HG02943 (cell line): ENCODE data around the gene SSC5D.
"Not testable (repeated sequence)": the region's sequence is repeated elsewhere in the genome, so short reads cannot be mapped to it uniquely, and the experiment has no call there.

Experiments
- ATAC-seq: cut with Tn5 transposase; IDR thresholded peaks from one replicate; pipeline ENCODE4 v1.9.1; 2021; ENCODE audit warnings: mild to moderate bottlenecking, low read depth, moderate library complexity; ENCODE audit not compliant: unreplicated experiment

Gene SSC5D

DNA sequence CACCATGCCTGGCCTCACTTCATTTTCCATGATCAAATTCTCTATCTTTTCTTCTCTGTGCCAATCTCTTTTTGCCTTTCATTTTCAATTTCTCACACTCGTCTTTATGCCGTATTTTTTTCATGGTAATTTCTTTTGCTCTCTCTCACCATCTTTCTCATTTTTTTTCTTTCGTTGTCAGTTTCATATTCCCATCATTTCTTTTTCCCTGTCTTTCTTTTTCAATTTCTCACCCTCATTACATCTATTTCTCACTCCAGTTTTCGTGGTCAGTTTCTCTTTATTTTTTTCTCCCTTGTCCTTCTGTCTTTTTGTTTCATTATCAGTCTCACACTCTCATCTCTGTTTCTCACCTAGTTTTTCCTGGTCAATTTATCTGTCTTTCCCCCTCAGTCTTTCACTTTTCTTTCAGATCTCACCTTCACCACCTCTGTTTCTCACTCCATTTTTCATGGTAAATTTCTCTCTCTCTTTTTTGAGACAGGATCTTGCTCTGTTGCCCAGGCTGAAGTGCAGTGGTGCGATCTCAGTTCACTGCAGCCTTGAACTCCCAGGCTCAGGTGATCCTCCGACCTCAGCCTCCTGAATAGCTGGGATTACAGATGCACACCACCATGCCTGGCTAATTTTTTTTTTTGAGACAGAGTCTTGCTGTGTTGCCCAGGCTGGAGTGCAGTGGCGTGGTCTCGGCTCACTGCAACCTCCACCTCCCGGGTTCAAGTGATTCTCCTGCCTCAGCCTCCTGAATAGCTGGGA lies 14.1 kb downstream of the SSC5D start:
- ATAC-seq = no peak

DNA sequence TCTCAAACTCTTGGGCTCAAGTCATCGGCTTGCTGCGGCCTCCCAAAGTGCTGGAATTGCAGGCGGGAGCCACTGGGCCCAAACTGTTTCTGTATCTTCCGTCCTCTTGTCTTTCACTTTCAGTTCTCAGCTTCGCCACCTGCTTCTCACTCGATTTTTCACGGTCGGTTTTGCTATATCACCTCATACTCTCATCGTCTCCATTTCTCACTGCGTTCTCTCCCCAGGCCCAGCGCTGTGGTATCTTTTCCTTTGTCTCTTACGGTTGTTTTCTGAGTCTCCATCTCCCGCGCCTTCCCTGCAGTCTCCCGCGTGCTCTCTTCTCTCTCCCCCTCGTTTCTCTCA lies 14.9 kb downstream of the SSC5D start:
- ATAC-seq = no peak

DNA sequence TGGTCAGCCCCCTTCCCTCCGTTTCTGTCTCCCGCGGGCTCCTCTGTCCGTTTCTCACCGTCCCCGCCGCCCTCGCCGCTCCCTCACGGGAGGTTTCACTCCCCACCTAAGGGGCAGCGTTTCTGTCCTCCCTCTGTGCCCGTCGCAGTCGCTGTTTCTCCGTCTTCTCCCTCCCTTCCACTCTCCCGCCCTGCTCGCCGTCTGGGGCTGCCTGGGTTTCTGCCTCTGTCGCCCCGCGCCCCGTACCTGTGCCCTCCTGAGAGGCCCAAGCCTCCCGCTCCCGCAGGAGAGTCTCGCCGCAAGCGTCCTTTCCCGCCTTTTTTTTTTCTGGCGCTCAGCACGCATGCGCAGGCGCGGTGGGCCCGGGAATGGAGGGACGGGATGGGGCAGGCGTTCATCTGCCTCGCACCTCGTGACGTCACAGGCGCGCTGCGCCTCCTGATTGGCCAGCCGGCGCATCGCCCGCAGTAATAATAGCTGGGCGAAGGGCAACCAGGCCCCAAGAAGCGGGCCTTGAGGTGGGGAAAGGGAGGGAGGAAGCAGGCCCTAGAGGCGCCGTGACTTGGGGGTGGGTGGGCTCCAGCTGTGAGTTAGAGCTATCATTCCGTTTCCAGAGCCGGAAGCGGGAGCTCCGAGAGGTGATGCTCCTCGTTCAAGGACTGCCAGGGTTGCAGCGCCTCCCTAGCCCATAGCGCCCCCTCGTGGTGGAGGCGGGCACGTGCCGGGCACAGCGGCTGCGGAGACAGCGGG lies 15.4 kb downstream of the SSC5D start:
- peak; percentile 83 for ATAC-seq

DNA sequence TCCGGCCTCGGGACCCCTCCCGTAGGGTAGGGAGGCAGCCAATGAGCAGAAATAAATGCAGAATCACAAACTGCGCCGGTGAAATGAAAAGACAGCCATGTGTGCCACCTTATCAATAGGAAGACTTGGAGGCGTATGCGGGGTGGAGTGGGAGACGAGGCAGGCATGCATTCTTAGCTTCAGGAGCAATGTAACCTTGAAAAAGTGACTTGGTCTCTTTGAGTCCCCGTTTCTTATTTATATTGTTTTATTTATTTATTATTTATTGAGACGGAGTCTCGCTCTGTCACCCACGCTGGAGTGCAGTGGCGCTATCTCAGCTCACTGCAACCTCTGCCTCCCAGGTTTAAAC lies 16.0 kb downstream of the SSC5D start:
- no peak for ATAC-seq

DNA sequence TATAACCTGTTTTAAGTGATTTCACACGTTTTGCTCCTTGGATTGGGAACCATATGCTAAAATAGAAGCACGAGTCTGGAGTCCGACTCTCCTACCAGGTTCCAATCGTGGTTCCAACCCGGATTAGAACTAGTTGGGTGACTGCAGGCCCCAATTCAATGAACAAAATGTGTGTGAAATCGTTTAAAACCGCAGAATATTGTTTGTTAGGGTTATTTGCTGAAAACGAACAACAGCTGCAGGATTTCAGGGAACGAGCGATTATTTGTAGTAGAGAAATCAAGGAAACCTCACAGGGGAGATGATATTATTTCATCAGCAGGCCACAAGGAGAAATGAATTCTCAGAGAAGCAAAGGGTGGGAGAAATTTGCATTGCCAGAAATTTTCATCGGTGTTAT lies 16.7 kb downstream of the SSC5D start:
- no peak for ATAC-seq

DNA sequence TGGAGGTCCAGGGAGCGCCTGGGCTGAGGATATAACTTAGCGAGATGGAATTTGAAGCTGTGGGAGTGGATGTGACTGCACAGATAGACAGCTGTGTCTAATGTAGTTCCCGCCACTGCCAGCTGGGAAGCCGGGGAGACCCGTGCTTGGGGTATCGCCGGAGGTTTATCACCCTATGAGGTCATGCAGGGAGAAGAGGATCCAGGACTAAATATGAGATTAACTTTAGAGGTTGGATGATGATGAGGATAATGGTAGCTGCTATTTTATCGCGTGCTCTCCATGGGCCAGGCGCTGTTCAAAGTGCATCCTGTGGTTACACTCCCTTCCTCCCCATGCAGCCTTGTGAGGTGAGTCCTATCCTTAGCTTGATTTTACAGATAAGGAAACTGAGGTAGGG lies 19.9 kb downstream of the SSC5D start:
- no peak for ATAC-seq

DNA sequence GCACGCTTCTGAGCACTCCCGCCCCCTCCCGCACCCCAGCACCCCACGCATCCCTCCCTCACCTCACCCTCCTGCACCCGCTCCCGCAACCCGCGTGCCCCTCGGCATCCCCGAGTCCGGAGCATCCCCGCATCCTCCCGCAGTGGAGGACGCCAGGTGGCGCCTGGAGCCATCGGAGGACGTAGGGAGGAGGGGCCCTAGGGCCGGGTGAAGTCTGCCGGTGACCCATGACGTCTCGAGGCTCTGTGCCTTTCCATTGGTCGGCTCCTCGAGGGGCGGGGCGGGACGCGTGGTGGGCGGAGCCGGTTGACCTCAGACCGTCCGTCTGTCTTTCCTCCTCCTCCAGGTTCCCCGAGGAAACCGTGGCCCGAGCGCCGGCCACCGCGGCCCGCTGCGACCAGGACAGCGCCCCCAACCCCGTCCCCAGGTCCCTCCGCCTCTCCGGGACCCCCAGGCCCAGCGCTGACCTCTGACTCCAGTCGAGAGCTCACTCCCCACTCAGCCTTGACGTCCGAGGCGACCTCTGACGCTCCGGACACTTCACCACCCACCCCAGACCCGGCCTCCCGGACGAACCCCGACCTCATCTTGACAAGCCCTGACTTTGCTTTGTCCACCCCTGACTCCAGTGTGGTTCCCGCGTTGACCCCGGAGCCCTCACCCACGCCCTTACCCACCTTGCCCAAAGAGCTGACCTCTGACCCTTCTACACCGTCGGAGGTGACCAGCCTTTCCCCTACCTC lies 28.8 kb downstream of the SSC5D start:
- peak; percentile 97 for ATAC-seq

DNA sequence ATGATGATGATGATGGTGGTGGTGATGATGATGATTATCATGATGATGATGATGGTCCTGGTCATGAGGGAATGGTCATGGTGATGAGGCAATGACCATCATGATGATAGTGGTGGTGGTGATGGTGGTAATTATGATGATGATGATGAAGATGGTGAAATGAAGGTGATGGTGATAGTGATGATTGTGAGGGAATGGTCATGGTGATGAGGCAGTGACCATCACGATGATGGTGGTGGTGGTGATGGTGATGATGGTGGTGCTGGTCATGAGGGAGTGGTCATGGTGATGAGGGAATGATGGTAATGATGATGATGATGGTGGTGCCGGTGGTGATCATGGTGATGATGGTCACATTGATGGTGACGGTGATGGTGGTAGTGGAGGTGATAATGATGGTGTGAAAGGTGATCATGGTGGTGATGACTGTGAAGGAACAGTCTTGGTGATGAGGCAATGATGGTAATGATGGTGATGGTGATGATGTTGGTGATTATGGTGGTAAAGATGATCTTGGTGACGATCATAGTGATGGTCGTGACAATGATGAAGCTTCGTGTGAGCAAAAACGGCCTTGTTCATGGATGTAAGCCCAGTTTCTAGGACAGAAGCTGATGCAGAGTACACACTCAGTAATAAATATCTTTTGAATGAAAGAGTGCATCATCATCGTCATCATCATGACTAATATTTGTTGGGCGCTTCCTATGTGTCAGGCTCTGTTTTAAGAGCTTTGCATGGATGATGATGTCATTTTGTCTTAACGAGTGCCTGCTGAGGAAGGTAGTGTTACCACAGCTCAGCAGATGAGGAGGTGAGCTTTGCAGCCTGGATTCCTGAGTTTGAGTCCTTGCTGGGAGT lies 31.4 kb downstream of the SSC5D start:
- no peak for ATAC-seq

DNA sequence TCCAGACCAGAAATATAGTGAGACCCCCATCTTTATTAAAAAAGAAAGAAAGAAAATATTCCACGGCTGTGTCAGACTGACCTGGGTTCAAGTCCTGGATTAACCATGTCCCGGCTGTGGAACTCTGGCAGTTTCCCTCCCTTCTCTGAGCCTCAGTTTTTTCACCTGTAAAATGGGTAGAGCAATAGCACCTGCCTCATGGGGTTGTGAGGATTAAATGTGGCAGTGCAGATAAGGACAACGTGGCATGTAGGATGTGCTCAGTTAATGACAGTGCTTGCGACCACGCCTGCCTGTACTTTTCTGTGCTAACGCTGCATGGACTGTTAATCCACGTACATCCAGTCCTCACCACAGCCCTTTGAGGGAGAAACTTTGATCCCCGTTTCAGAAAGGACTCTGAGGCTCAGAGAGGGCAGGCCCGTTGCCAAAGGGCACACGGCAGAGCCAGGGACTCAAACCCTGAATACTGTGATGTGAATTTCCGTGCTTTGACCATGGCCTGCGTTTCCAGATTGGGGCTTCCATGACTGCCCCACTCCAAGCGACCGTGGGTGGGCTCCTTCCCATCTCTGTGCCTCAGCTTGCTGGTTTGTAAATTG lies 32.6 kb downstream of the SSC5D start:
- ATAC-seq = no peak

DNA sequence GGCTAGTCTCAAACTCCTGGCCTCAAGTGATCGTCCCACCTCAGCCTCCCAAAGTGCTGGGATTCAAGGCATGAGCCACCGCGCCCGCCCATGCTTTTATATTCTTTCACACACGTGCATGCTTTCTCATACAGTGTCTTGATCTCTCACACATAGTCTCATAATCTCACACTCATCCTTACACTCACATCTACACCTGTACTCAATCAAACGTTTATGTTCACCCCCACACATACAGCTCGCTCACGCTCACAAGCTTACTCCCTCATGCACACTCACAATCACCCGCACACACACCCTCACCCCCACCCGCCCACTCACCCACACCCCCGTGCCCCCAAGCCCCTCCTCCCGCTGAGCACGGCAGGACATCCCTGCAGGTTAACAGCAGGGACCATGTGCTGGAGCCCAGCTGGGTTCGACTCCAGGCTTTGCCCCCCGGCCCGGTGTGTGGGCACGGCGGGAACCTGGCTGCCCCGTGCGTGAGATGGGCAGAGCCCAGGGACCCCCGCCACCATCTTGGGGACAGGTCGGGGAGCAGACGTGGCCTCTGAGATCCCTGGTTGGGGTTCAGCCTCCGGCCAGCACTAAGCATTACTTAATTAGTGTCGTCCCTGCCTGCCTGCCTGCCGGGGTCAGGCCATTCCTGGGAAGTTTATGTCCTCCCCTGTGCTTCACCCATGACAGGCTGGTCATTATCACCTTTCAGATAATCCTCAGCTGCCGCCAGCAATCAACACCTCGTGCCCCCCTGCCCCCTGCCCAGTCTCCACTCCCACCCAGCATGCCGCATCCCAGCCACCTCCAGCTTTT lies 37.3 kb downstream of the SSC5D start:
- no peak for ATAC-seq

DNA sequence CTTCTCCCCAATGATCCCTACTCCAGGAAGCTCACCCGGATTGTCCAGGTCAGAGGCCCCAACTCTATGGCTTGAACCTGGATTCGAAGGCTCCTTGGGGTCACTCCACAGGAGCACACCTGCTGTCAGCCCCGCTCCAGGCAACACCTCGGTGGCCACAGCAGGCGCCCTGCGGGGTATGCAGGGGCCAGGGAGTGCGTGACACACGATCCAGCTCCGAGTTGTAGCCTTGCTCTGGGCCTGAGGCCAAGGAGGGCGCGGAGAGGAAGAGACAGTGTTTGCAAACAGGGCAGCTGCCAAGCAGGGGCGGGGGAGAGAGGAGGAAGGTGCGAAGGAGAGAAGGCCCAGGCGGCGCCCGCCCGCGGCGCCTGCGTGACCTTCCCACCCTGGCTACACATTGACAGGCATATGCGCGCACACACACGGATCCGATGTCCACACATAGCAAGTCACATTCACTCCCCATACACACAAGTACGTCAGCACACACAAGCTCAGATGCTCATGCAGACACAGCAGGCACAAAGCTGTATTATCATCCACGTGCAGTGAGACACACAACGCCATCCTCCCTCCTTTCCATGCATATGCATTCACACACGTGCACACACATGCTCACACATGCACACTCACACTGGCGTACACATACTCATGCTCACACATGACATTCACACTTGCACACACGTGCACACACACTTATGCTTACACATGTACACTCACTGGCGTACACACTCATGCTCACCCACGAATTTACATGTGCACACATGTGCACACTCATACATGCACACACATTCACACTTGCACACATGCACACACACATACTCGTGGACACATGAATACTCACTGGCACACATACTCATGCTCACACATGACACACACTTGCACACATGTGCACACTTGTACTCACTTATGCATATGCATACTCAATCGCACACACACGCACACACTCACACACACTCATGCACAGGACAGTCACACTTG lies 38.3 kb downstream of the SSC5D start:
- ATAC-seq = no peak

DNA sequence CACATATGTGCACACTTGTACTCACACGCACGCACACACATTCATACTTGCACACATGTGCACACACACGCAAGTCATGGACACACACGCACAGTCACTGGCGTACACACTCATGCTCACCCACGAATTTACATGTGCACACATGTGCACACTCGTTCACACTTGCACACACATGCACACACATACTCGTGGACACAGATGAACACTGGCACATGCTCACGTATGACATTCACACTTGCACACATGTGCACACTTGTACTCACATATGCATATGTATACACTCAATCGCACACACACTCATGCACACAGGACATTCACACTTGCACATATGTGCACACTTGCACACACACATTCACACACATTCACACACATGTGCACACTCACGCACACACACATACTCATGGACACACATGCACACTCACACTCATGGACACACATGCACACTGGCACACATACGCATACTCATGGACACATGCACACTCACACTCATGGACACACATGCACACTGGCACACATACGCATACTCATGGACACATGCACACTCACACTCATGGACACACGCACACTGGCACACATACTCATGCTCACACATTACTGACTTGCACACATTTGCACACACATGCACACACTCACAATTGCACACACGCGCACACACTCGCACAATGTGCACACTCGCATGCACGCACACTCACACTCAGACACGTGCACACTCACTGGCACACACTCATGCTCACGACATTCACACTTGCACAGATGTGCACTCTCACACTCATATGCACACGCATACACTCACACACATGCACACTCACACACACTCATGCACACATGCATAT lies 39.2 kb downstream of the SSC5D start:
- ATAC-seq = no peak

DNA sequence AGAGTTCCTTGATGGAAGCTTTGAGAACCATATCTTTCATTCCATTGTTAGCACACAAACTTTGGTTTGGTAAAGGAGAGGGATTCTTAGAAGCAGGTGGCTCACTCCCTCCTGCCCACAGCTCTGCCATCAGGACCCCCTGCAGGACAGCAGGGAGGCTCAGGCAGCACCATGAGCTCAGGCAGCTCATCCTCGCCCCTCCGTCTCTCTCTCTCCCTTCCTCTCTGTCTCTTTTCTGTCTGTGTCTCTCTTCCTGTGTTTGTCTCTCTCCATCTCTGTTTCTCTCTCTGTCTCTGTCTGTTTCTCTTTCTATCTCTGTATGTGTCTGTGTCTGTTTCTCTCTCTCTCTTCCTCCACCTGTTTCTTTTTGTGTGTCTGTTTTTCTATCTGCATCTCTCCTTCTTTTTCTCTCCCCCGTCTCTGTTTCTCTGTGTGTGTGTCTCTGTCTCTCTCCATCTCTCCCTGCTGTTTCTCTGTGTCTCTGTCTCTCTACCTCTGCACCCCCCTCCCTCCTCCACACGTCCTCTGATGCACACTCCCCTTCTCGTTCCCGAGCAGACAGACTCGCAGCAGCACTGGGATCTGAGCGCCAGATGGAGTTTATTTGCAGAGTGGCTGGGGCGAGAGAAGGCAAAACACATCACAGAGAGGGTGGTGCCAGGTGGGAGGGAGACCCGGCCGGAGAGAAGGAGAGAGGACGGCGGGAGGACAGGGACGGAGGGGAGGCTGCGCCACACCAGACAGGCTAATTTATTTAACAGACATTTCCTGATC lies 40.0 kb downstream of the SSC5D start:
- no peak for ATAC-seq

DNA sequence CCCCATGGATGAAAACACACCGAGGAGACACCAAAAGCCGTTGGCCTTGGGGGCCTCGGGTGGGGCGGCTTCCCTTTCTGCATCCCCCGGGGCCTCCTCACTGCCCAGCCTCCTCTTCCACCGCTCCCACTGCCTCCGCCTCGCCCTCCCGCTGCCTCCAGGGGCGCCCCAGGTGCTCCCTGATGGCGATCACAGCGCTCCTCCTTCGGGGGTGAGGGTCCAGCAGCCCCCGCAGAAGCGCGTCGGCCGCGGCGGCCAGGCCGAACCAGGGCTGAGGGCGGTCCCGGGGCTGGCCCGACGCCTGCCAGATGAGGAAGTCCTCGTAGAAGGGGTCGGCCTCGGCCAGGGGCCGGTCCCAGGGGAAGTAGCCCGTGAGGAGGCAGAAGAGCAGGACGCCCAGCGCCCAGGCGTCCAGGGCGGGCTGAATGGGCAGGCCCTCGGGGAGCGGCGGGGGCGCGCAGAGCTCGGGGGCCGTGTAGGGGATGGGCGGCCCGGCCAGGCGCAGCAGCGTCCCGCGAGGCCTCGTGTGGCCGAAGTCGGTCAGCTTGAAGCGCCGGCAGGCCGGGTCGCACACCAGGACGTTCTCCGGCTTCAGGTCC lies 41.5 kb downstream of the SSC5D start:
- no peak for ATAC-seq

DNA sequence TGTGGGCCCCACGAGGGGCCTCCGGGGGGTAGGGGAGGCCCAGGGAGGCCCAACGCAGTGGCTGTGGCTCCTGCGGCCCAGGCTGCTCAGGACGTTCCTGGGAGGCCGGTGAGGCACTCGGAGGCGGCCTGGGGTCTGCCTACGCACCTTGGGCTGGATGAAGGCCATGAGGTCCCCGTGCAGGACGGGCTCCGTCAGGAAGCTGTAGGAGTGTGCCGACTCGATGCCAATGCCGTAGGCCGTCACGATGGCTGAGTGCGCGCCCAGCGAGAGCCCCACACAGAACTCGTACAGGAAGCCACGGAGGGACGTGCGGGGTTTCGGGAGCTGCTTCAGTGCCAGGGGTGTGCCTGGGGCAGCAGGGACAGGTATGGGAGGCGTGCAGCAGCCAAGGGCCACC lies 42.8 kb downstream of the SSC5D start:
- ATAC-seq = no peak

DNA sequence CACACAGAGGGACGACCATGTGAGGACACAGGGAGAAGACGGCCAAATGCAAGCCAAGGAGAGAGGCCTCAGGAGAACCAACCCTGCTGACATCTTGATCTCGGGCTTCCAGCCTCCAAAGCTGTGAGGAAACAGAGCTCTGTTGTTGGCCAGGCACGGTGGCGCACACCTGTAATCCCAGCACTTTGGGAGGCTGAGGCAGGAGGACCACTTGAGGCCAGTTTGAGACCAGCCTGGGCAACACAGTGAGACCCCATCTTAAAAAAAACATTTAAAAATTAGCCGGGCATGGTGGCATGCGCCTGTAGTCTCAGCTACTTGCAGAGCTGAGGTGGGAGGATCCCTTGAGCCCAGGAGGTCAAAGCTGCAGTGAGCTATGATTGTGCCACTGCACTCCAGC lies 46.0 kb downstream of the SSC5D start:
- not testable (repeated sequence) for ATAC-seq
